Hematopoietic multipotent progenitor cell (in vitro differentiated cells): ENCODE data around the gene OR4P4. TPM values are rescaled to one million over a fixed set of nuclear protein-coding genes. Genes with fewer than 3 reads are reported as not detected.

ENCODE experiments used
- DNase-seq, 3 donors: peaks; one replicate each; pipeline ENCODE4 v3.0.0-alpha.2; 2011 to 2015; ENCODE audit warnings: low read depth in 2 of 3, low spot score in 2 of 3
- total RNA-seq: library from RNA; depleted of rRNA; stranded (reverse); fragments of >200 nt; gene quantifications from one replicate; pipeline ENCODE4 v1.2.3, GENCODE V29; 2012

OR4P4 gene
- total RNA-seq: not detected

DNA sequence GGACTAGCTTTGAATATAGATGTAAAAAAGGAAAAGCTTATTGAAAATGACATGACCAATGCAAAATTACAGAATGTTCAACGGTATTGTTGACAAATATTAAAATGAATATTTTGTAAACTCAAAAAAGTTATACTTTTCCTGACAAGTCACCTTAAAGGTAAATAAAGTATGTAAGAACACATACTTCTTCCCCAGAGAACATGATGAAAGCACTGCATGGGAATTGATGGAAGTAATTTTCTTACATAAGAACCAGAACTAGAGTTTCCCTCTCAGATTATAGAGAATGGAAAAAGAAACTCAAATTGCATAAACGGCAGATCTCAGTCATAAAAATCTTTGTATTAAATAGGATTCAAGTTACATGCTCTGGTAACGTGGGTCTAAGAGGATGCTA lies at the start of gene OR4P4:
Gene OR4P4 (plus strand): TSS at position 301 of the 400 bp plus-strand sequence.
- no peak for DNase-seq

- no peak for DNase-seq
Measured at GRCh38 chr11:55607545-55607944, 27.4 kb upstream of the OR4P4 start, which contains the start of gene OR4C11. Gene OR4C11, minus strand, starts transcription at chr11:55607645. Its CDS starts 3,272 bp downstream, at chr11:55604373.

DNA sequence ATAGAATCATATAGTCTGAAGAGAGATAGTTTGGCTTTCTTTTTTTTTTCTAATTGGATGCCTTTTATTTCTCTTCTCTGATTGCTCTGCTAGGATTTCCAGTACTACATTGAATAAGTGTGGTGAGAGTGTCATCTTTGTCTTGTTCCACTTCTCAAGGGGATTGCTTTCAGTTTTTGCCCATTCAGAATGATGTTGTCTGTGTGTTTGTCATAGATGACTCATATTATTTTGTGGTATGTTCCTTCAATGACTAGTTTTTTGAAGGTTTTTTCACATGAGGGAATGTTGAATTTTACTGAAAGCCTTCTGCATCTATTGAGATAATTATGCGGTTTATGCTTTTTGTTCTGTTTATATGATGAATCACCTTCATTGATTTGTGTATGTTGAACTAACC lies 10.4 kb upstream of the OR4P4 start:
- DNase-seq: no peak

- no peak for DNase-seq
Measured at GRCh38 chr11:55648027-55648426, 13.1 kb downstream of the OR4P4 start, which contains the start of gene OR4S2. Gene OR4S2, plus strand, starts transcription at chr11:55648327. Its CDS starts 2,577 bp downstream, at chr11:55650904.

- no peak for DNase-seq
Measured at GRCh38 chr11:55652560-55652959, 17.6 kb downstream of the OR4P4 start.

DNA sequence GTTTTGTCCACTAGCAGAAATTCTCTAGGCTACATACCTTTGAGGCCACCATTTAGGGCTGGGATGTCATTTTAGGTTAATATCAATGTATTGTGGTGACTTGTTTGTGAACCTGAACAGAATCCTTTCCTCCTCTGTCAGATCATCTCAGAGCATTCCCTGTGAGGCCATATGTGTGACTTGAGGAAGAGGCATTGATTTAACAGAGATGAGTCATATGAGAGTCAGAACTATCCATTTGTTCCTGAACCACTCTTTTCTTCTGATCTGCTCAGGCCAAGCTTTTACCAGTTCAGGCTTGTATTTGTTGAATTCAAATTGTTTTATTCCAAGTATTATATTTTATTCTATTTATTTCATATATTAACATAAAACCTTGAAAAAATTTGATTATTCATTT lies 20.2 kb downstream of the OR4P4 start:
- DNase-seq: no peak

DNA sequence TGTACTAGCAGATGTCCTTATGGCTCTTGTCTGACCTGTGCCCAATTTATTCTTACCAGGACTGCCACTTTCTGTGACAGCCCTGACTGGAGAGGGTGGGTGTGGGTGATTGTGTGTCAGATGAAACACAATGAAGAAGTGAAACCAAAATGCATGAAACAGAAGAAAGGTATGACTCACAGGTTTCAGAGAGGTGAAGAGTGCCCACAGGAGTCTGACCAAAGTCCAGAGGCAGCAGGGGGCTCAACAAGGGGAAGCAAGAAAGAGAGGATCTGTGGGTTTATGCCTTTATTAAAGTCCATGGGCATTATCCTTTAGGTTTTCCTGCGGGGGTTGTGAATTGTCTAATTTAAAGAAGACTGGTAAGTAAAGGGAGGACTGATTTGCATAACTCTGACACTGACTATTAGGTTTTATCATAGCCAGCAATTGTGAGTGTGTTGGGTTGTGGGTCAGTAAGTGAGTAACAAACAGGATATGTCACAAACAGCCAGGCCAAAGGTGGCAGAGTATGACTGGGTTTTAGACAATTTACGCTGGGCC lies 23.2 kb downstream of the OR4P4 start:
- DNase-seq: no peak

DNA sequence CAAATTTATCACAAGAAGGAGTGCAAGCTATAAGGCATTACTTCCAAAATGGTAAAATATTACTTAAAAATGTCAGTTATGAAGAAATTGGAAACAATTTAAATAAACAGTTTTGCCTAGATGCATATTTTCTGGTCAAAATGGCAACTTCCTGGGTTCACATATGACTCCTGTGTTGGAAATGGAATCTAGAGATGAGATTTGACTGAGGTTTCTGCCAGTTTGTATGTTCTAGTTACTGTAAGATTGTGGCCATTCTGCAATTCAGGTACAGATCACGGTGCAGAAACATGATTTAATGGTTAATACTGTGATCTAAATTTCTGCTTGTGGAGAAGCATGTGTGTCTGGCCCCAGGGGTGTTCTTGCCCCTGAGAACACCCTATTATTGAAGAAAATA lies 23.7 kb downstream of the OR4P4 start:
- DNase-seq: no peak

DNA sequence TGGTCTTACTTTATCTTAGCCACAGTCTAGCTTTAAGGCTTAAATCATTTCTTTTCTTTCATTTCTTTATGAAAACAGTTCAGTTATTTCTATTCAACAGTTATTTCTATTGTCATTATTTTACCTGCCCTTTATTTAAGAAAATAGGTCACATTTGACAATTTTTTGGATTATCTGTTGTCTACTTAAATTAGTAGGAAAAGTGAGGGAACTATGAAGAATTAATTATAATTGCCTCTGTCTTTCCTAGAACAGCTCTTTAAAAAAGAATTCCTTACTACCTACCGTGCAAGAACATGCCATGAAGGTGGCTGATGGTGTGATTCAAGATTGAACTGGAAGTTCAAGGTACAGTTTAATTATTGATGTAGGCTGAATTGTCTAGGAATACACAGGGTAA lies 27.0 kb downstream of the OR4P4 start, which contains the start of gene OR4C6:
Gene OR4C6 (plus strand): TSS at position 301 of the 400 bp plus-strand sequence. CDS start 2,966 bp downstream, outside the sequence.
- no peak for DNase-seq

- no peak for DNase-seq
Measured at GRCh38 chr11:55669376-55669775, 34.5 kb downstream of the OR4P4 start.

DNA sequence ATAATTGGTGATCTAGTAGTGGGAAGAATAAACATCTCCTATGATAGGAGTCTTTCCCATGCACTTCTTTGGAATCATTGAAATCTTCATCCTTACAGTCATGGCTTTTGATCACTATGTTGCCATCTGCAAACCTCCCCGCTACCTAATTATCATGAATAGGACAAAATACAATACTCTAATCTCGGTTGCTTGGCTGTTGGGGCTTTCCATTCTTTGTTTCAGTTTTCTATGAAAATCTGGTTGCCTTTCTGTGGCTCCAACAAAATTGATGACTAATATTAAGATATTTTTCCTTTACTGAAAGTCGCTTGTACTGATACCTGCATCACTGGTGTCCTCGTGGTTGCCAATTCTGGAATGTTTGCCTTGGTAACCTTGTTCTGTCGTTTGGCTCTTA lies 38.9 kb downstream of the OR4P4 start:
- DNase-seq: no peak

Other genes starting within 250 kb of the OR4P4 start
- not detected for gene OR4C15, start 80.6 kb upstream of the OR4P4 start, total RNA-seq
- gene OR4C16, start 63.0 kb upstream of the OR4P4 start, total RNA-seq: not detected
- gene OR4C11, start 27.5 kb upstream of the OR4P4 start, total RNA-seq: not detected
- gene OR4S2, start 13.2 kb downstream of the OR4P4 start, total RNA-seq: not detected
- not detected for gene OR4C6, start 27.1 kb downstream of the OR4P4 start, total RNA-seq
- gene OR5D13, start 138.3 kb downstream of the OR4P4 start, total RNA-seq: not detected
- gene OR5D14, start 160.4 kb downstream of the OR4P4 start, total RNA-seq: not detected
- gene OR5L1, start 176.3 kb downstream of the OR4P4 start, total RNA-seq: not detected
- not detected for gene OR5D18, start 184.5 kb downstream of the OR4P4 start, total RNA-seq
- not detected for gene OR5L2, start 192.1 kb downstream of the OR4P4 start, total RNA-seq
- gene OR5D16, start 203.6 kb downstream of the OR4P4 start, total RNA-seq: not detected
- gene TRIM51, start 248.2 kb downstream of the OR4P4 start, total RNA-seq: not detected